Suprapubic skin (tissue), 4 donors: Measurements from ENCODE around the gene WDPCP. TPM values are rescaled to one million over a fixed set of nuclear protein-coding genes. Genes with fewer than 3 reads are reported as not detected.

Experiments
- DNase-seq, 2 donors: peaks; one replicate each; pipeline ENCODE4 v3.0.0-alpha.2; 2019; ENCODE audit warnings: low spot score in 2 of 2
- H3K27ac ChIP-seq: fragments of 200-600 bp; sonication (generic); one replicate; pipeline ENCODE4 v1.5.1; 2019
- H3K27me3 ChIP-seq: fragments of 200-600 bp; sonication (generic); one replicate; pipeline ENCODE4 v1.5.1; 2019
- H3K36me3 ChIP-seq: fragments of 200-600 bp; sonication (generic); one replicate; pipeline ENCODE4 v1.5.1; 2019
- H3K4me1 ChIP-seq: fragments of 200-600 bp; sonication (generic); one replicate; pipeline ENCODE4 v1.5.1; 2019
- H3K4me3 ChIP-seq: fragments of 200-600 bp; sonication (generic); one replicate; pipeline ENCODE4 v1.5.1; 2019; ENCODE audit warnings: mild to moderate bottlenecking
- H3K9me3 ChIP-seq: fragments of 200-600 bp; sonication (generic); one replicate; pipeline ENCODE4 v1.5.1; 2019
- EP300 ChIP-seq: sonication (generic); formaldehyde crosslinking; IDR thresholded peaks from one replicate; pipeline ENCODE4 v1.6.1; 2017; ENCODE audit warnings: antibody characterized with exemption
- POLR2A ChIP-seq, 2 donors: fragments of 450-650 bp; IDR thresholded peaks; one replicate each; pipeline ENCODE4 v1.6.1; 2017; ENCODE audit warnings: antibody characterized with exemption in 2 of 2, mild to moderate bottlenecking in 2 of 2, moderate library complexity in 2 of 2
- POLR2AphosphoS5 ChIP-seq, 3 donors: sonication (generic); formaldehyde crosslinking; IDR thresholded peaks; one replicate each; pipeline ENCODE4 v1.6.1; 2017; ENCODE audit warnings: antibody characterized with exemption in 3 of 3
- WGBS: methylation state at CpG from one replicate; pipeline ENCODE4 v1.1.5; 2018; 5-methylcytosine and 5-hydroxymethylcytosine counted together
- total RNA-seq, 4 donors: library from RNA; depleted of rRNA; stranded (reverse); fragments of >200 nt; gene quantifications; one replicate each; pipeline ENCODE4 v1.1.0, GENCODE V29; 2016
- TF ChIP-seq, protein P1 (sequence below), 2 donors: fragments of 200-600 bp in 1 of 2; fragments of 450-650 bp in 1 of 2; sonication (generic) in 1 of 2; IDR thresholded peaks; one replicate each; pipeline ENCODE4 v1.5.1; 2016 to 2019; ENCODE audit warnings: antibody characterized with exemption in 2 of 2, mild to moderate bottlenecking in 1 of 2, moderate library complexity in 1 of 2

The WDPCP gene
- total RNA-seq, 4 donors from 2014 or later = 6.7 to 18.7 (median 9.7) TPM

DNA sequence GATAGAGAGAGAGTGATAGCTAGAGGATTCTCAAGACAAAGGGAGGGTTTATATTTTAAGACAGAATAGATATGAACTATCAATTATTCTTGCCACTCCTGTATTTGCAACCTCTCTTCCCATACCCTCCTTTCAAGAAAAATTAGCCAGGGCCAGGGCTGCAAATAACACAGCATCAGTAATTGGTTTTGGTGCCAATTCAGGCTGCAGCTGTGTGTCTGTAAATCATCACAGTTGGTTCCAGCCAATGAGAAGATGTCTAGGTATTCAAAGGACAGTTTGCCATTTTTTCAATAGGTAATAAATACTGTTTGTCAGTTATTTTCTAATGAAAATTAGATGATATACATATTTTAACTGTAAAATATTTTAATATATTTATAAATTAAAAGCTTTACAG lies 73.5 kb downstream of the WDPCP start:
- Histone ChIP-seq H3K27ac (no peak overlapping the region), H3K36me3 (no peaks in the 10 kb centered on the region), H3K9me3 (no peaks in the 10 kb centered on the region), H3K4me1 (no peaks in the 10 kb centered on the region), H3K27me3 (no peaks in the 10 kb centered on the region), H3K4me3 (no peak overlapping the region)
- TF ChIP-seq POLR2AphosphoS5 (IDR thresholded peaks at IDR 0.05) (no peak), EP300 (no peak), POLR2A (IDR thresholded peaks at IDR 0.05) (no peak)
- TF ChIP-seq, protein P1, sequence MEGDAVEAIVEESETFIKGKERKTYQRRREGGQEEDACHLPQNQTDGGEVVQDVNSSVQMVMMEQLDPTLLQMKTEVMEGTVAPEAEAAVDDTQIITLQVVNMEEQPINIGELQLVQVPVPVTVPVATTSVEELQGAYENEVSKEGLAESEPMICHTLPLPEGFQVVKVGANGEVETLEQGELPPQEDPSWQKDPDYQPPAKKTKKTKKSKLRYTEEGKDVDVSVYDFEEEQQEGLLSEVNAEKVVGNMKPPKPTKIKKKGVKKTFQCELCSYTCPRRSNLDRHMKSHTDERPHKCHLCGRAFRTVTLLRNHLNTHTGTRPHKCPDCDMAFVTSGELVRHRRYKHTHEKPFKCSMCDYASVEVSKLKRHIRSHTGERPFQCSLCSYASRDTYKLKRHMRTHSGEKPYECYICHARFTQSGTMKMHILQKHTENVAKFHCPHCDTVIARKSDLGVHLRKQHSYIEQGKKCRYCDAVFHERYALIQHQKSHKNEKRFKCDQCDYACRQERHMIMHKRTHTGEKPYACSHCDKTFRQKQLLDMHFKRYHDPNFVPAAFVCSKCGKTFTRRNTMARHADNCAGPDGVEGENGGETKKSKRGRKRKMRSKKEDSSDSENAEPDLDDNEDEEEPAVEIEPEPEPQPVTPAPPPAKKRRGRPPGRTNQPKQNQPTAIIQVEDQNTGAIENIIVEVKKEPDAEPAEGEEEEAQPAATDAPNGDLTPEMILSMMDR (IDR thresholded peaks at IDR 0.05) = no peak
- no peak for DNase-seq

DNA sequence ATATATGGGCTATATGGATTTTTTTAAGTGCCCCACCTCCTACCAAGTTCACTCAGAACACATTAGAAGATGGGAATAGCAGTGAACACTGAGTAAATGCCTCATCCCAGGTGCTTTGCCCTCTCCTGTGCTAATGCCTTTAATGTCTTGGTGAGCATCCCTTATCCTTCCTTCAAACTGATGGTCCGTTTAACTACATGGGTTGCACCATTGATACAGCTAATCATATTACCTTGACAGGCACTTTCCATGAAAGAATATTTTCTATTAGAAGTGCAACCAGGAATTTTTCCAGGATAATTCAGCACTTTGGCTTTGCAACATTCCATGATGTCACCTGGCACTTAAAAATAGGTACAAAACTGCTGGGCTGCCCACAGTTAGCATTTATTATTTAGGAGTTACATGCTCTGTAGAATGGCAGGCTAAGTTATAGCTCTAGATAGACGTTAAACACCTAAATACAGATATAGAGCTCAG lies 74.0 kb downstream of the WDPCP start:
- Histone ChIP-seq H3K27me3 (no peaks in the 10 kb centered on the region), H3K4me3 (no peak overlapping the region), H3K27ac (no peak overlapping the region), H3K9me3 (no peaks in the 10 kb centered on the region), H3K4me1 (no peaks in the 10 kb centered on the region), H3K36me3 (no peaks in the 10 kb centered on the region)
- TF ChIP-seq POLR2A (IDR thresholded peaks at IDR 0.05) (no peak), POLR2AphosphoS5 (IDR thresholded peaks at IDR 0.05) (no peak)
- no peak for DNase-seq
- 76% methylated on average over 2 of the region's 2 CpGs for WGBS

DNA sequence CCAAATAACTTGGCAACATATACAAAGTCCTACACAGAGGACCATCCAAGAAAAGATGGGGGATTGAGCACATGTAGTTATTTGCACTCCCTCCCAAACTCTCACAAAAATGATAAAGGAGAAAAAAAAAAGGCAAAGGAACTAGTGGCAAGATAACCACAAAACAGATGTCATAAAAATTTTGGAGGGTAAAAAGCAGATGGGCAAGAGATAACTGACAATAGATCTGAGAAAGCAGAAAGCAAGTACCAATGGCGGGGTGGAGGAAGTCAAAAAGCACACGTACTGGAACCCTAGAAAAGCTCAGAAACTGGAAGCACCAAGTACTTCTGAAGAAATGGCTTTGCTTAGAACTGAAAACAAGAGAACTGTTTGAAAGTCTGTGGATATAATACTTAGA lies 82.0 kb downstream of the WDPCP start:
- no peak for DNase-seq
- Histone ChIP-seq H3K4me3 (no peak overlapping the region), H3K36me3 (no peaks in the 10 kb centered on the region), H3K9me3 (no peaks in the 10 kb centered on the region), H3K4me1 (no peaks in the 10 kb centered on the region), H3K27ac (no peak overlapping the region), H3K27me3 (no peaks in the 10 kb centered on the region)
- 84% methylated on average over 2 of the region's 2 CpGs for WGBS
- TF ChIP-seq POLR2A (IDR thresholded peaks at IDR 0.05) (no peak), EP300 (no peak), POLR2AphosphoS5 (IDR thresholded peaks at IDR 0.05) (no peak)
- TF ChIP-seq, protein P1 (IDR thresholded peaks at IDR 0.05) = no peak

DNA sequence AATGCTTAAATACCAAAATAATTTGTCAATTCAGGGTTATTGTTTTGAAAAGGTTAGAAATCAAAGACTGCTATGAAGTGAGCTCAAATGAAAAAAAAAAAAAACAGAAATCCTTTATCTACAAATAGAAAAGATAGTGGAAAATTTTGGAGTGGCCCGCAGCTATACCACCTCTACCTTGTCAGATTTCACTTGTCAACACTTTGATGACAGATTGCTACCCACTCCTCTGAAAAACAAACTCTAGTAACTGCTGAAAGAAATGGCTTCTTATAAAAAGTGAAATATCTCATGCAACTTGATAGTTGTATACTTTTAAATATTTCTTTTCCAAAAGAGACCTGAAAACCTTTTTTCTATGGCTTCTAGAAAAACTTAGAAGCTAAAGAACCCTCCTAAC lies 84.5 kb downstream of the WDPCP start:
- H3K4me3 ChIP-seq = no peak overlapping the region
- no peaks in the 10 kb centered on the region for H3K36me3 ChIP-seq
- no peaks in the 10 kb centered on the region for H3K4me1 ChIP-seq
- H3K9me3 ChIP-seq = no peaks in the 10 kb centered on the region
- DNase-seq = no peak
- no peak overlapping the region for H3K27ac ChIP-seq
- TF ChIP-seq EP300 (no peak), POLR2AphosphoS5 (IDR thresholded peaks at IDR 0.05) (no peak), POLR2A (IDR thresholded peaks at IDR 0.05) (no peak)
- TF ChIP-seq, protein P1 (IDR thresholded peaks at IDR 0.05) = no peak
- WGBS = 95% methylated on average over 1 of the region's 1 CpG
- H3K27me3 ChIP-seq = no peaks in the 10 kb centered on the region

DNA sequence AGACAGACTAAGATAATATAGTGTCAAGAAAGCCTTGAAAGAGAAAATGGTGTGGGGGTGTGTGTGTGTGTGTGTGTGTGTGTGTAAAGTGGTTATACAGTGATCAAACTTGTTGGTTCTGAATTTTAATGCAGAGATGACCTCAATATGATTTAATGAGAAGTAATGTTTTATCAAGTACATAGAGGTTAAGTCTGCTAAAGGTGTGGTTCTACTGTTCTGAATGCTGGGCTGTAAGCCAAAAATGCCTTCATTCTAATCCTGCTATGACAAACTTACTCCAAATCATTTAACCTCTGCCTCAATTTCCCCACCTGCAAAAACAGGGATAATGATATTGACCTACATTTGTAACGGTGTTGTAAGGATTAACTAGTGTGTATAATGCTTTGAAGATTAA lies 87.9 kb downstream of the WDPCP start:
- WGBS = 71% methylated on average over 1 of the region's 1 CpG
- Histone ChIP-seq H3K36me3 (no peaks in the 10 kb centered on the region), H3K27ac (no peak overlapping the region), H3K4me1 (no peaks in the 10 kb centered on the region), H3K27me3 (no peaks in the 10 kb centered on the region), H3K9me3 (no peaks in the 10 kb centered on the region), H3K4me3 (no peak overlapping the region)
- TF ChIP-seq POLR2AphosphoS5 (IDR thresholded peaks at IDR 0.05) (no peak), POLR2A (IDR thresholded peaks at IDR 0.05) (no peak), EP300 (no peak)
- TF ChIP-seq, protein P1 (IDR thresholded peaks at IDR 0.05) = no peak
- DNase-seq = no peak

DNA sequence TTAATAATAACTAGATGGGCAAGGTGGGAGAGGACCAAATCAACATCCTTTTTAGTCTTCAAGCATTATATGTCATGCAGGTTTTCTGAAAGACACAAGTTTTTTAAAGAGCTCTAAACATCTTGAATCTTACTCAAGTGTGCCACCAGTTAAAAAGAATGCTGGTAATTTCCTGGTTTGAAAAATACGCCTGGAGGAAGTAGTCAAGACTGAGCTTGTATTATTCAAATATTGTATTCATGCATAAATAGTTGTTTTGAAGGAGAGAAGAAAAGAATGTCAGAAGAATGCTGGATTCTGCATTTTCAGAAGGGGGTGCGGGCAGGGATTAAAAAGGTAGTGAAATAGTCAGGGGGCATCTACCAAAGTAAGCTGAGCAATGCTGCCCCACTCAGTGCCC lies 90.7 kb downstream of the WDPCP start:
- Histone ChIP-seq H3K36me3 (no peaks in the 10 kb centered on the region), H3K4me1 (no peaks in the 10 kb centered on the region), H3K4me3 (no peak overlapping the region), H3K9me3 (no peaks in the 10 kb centered on the region), H3K27ac (no peak overlapping the region), H3K27me3 (no peaks in the 10 kb centered on the region)
- 48% methylated on average over 2 of the region's 2 CpGs for WGBS
- TF ChIP-seq EP300 (no peak), POLR2AphosphoS5 (IDR thresholded peaks at IDR 0.05) (no peak), POLR2A (IDR thresholded peaks at IDR 0.05) (no peak)
- TF ChIP-seq, protein P1 (IDR thresholded peaks at IDR 0.05) = no peak
- DNase-seq = no peak
